Neural cell (in vitro differentiated cells): Measurements from ENCODE around the gene RNGTT. TPM values are rescaled to one million over a fixed set of nuclear protein-coding genes. Genes with fewer than 3 reads are reported as not detected.

Experiments used
- H2AFZ ChIP-seq: fragments of 200-600, 300-800 bp; sonication (generic), shearing (Covaris generic); 2 replicates; pipeline ENCODE4 v1.6.0; 2014; ENCODE audit warnings: low read depth, mild to moderate bottlenecking, antibody characterized with exemption, low read length, moderate library complexity
- H3F3A ChIP-seq: fragments of 200-600 bp; shearing (Covaris generic); 2 replicates; pipeline ENCODE4 v1.6.1; 2016; ENCODE audit warnings: mild to moderate bottlenecking, moderate library complexity, mixed read lengths, antibody characterized with exemption, low read length; ENCODE audit not compliant: insufficient read depth, poor library complexity, severe bottlenecking
- H3K27ac ChIP-seq: fragments of 200-600, 300-800 bp; sonication (generic), shearing (Covaris generic); 2 replicates; pipeline ENCODE4 v1.5.1; 2014; ENCODE audit warnings: mild to moderate bottlenecking, low read length, moderate library complexity
- H3K27me3 ChIP-seq: fragments of 300-800, 200-600 bp; sonication (generic), shearing (Covaris generic); 2 replicates; pipeline ENCODE4 v1.6.0; 2014; ENCODE audit warnings: mild to moderate bottlenecking, low read depth, low read length, moderate library complexity; ENCODE audit not compliant: insufficient read depth
- H3K36me3 ChIP-seq: fragments of 300-800, 200-600 bp; sonication (generic), shearing (Covaris generic); 2 replicates; pipeline ENCODE4 v1.5.1; 2014; ENCODE audit warnings: mild to moderate bottlenecking, antibody characterized with exemption, low read length, moderate library complexity; ENCODE audit not compliant: insufficient read depth
- H3K4me2 ChIP-seq: fragments of 300-800, 200-600 bp; sonication (generic), shearing (Covaris generic); 2 replicates; pipeline ENCODE4 v1.6.0; 2014; ENCODE audit warnings: mild to moderate bottlenecking, low read length
- H3K4me3 ChIP-seq: fragments of 300-800, 200-600 bp; sonication (generic), shearing (Covaris generic); 2 replicates; pipeline ENCODE4 v1.5.1; 2014; ENCODE audit warnings: mild to moderate bottlenecking, low read length, moderate library complexity
- H3K79me2 ChIP-seq: fragments of 200-600 bp; shearing (Covaris generic); replicated peaks from 2 replicates; pipeline ENCODE4 v1.6.0; 2014; ENCODE audit warnings: mild to moderate bottlenecking, low read length, moderate library complexity; ENCODE audit not compliant: insufficient read depth
- H3K9ac ChIP-seq: fragments of 300-800, 200-600 bp; sonication (generic), shearing (Covaris generic); 2 replicates; pipeline ENCODE4 v1.6.1; 2016; ENCODE audit warnings: mild to moderate bottlenecking, low read length, mixed read lengths
- H3K9me2 ChIP-seq: fragments of 200-600 bp; shearing (Covaris generic); 2 replicates; pipeline ENCODE4 v1.6.1; 2016; ENCODE audit warnings: mild to moderate bottlenecking, low read length, mixed read lengths; ENCODE audit not compliant: insufficient read depth
- H3K9me3 ChIP-seq: fragments of 200-600, 300-800 bp; sonication (generic), shearing (Covaris generic); 2 replicates; pipeline ENCODE4 v1.6.1; 2016; ENCODE audit warnings: mild to moderate bottlenecking, mixed run types, low read length, moderate library complexity, mixed read lengths
- H4K20me1 ChIP-seq: fragments of 200-600 bp; shearing (Covaris generic); 2 replicates; pipeline ENCODE4 v1.6.1; 2016; ENCODE audit warnings: mild to moderate bottlenecking, mixed run types; ENCODE audit not compliant: insufficient read depth
- EP300 ChIP-seq: fragments of 450-650 bp; conservative IDR thresholded peaks from 2 replicates; pipeline ENCODE4 v1.6.1; 2014; ENCODE audit warnings: antibody characterized with exemption, mild to moderate bottlenecking, moderate library complexity; ENCODE audit not compliant: poor library complexity, severe bottlenecking
- EZH2 ChIP-seq: fragments of 200-600, 300-800 bp; shearing (Covaris generic), sonication (generic); IDR thresholded peaks from 2 replicates; pipeline ENCODE4 v1.6.1; 2014; ENCODE audit warnings: antibody characterized with exemption, low read length, borderline replicate concordance, mild to moderate bottlenecking; ENCODE audit not compliant: insufficient read depth, poor library complexity, severe bottlenecking
- MXI1 ChIP-seq: fragments of 450-650 bp; conservative IDR thresholded peaks from 2 replicates; pipeline ENCODE4 v1.6.1; 2014; ENCODE audit warnings: antibody characterized with exemption, mild to moderate bottlenecking; ENCODE audit not compliant: poor library complexity, severe bottlenecking
- POLR2AphosphoS5 ChIP-seq: IDR thresholded peaks from 2 replicates; pipeline ENCODE4 v1.6.1; 2012
- RAD21 ChIP-seq: fragments of 450-650 bp; conservative IDR thresholded peaks from 2 replicates; pipeline ENCODE4 v1.6.1; 2014; ENCODE audit warnings: antibody characterized with exemption, mild to moderate bottlenecking, moderate library complexity
- SMC3 ChIP-seq: fragments of 450-650 bp; conservative IDR thresholded peaks from 2 replicates; pipeline ENCODE4 v1.6.1; 2014; ENCODE audit warnings: antibody characterized with exemption, mild to moderate bottlenecking, moderate library complexity; ENCODE audit not compliant: poor library complexity
- TAF1 ChIP-seq: IDR thresholded peaks from 2 replicates; pipeline ENCODE4 v1.6.1; 2012; ENCODE audit warnings: low read depth
- polyA plus RNA-seq: library from polyadenylated mRNA; depleted of rRNA; stranded (reverse); fragments of >200 nt; gene quantifications from 2 replicates; pipeline ENCODE4 v1.2.3, GENCODE V29; 2014
- TF ChIP-seq, protein P1 (sequence below): fragments of 450-650 bp; IDR thresholded peaks from 2 replicates; pipeline ENCODE4 v1.5.1; 2014; ENCODE audit warnings: antibody characterized with exemption, mild to moderate bottlenecking, moderate library complexity; ENCODE audit not compliant: poor library complexity, severe bottlenecking
- TF ChIP-seq, protein P2 (sequence below): IDR thresholded peaks from 2 replicates; pipeline ENCODE4 v1.6.1; 2012; ENCODE audit warnings: borderline replicate concordance

The RNGTT gene
- polyA plus RNA-seq, 1 donor from 2014 or later: 28.3 TPM

DNA sequence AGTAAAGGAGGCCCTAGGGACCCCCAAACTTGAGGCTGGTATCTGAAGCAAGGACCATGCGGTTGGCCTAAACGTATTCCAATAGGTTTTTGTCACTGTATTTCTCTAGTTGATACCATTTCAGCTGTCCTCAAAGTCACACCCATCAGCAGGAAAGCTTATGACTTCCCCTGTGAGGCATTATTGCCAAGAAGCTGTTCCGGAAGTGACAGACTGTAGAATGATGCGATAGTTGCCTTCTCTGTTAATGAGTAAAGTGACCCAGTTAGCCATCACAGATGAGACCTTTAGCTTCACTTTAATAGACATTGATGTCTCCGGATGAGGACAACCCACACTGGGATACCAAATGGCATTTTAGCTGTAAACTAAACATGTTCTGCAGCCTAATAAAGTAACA, 147.9 kb downstream of the RNGTT start:
- Histone ChIP-seq H3F3A (no peaks in the 10 kb centered on the region), H3K4me3 (no peak overlapping the region), H3K27me3 (no peaks in the 10 kb centered on the region), H3K9ac (no peak overlapping the region), H2AFZ (no peak overlapping the region), H3K4me2 (no peak overlapping the region), H3K9me3 (no peaks in the 10 kb centered on the region), H4K20me1 (no peaks in the 10 kb centered on the region), H3K79me2 (no peaks in the 10 kb centered on the region), H3K27ac (no peak overlapping the region), H3K36me3 (no peaks in the 10 kb centered on the region), H3K9me2 (no peaks in the 10 kb centered on the region)
- TF ChIP-seq SMC3 (no peak), RAD21 (no peak), EP300 (no peak), POLR2AphosphoS5 (no peak), EZH2 (no peak), TAF1 (no peak), MXI1 (no peak)
- TF ChIP-seq, protein P1, sequence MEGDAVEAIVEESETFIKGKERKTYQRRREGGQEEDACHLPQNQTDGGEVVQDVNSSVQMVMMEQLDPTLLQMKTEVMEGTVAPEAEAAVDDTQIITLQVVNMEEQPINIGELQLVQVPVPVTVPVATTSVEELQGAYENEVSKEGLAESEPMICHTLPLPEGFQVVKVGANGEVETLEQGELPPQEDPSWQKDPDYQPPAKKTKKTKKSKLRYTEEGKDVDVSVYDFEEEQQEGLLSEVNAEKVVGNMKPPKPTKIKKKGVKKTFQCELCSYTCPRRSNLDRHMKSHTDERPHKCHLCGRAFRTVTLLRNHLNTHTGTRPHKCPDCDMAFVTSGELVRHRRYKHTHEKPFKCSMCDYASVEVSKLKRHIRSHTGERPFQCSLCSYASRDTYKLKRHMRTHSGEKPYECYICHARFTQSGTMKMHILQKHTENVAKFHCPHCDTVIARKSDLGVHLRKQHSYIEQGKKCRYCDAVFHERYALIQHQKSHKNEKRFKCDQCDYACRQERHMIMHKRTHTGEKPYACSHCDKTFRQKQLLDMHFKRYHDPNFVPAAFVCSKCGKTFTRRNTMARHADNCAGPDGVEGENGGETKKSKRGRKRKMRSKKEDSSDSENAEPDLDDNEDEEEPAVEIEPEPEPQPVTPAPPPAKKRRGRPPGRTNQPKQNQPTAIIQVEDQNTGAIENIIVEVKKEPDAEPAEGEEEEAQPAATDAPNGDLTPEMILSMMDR: no peak
- TF ChIP-seq, protein P2, sequence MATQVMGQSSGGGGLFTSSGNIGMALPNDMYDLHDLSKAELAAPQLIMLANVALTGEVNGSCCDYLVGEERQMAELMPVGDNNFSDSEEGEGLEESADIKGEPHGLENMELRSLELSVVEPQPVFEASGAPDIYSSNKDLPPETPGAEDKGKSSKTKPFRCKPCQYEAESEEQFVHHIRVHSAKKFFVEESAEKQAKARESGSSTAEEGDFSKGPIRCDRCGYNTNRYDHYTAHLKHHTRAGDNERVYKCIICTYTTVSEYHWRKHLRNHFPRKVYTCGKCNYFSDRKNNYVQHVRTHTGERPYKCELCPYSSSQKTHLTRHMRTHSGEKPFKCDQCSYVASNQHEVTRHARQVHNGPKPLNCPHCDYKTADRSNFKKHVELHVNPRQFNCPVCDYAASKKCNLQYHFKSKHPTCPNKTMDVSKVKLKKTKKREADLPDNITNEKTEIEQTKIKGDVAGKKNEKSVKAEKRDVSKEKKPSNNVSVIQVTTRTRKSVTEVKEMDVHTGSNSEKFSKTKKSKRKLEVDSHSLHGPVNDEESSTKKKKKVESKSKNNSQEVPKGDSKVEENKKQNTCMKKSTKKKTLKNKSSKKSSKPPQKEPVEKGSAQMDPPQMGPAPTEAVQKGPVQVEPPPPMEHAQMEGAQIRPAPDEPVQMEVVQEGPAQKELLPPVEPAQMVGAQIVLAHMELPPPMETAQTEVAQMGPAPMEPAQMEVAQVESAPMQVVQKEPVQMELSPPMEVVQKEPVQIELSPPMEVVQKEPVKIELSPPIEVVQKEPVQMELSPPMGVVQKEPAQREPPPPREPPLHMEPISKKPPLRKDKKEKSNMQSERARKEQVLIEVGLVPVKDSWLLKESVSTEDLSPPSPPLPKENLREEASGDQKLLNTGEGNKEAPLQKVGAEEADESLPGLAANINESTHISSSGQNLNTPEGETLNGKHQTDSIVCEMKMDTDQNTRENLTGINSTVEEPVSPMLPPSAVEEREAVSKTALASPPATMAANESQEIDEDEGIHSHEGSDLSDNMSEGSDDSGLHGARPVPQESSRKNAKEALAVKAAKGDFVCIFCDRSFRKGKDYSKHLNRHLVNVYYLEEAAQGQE: no peak

DNA sequence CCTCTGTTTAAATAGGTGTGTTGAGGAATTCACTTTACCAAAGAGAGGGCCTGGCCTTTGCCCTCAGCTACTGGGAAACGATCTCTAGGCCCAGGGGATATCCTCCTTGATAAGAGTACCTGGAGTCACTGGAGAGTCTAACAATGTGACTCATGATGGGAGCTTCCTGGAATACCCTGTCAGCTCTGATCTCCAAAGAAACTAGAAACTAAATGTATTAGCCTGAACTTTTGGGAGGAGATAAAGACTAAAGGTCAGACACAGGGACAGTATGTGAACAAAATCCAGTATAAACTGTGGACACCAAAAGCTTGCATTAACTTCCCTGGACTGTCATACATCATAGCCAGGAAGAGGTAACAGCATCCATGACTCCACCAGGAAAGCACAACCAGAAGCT, 148.5 kb downstream of the RNGTT start:
- no peaks in the 10 kb centered on the region for H3K79me2 ChIP-seq
- no peak overlapping the region for H2AFZ ChIP-seq
- H3K27me3 ChIP-seq: no peaks in the 10 kb centered on the region
- no peaks in the 10 kb centered on the region for H4K20me1 ChIP-seq
- H3F3A ChIP-seq: no peaks in the 10 kb centered on the region
- H3K4me2 ChIP-seq: no peak overlapping the region
- TF ChIP-seq POLR2AphosphoS5: no peak
- no peak for TF ChIP-seq RAD21
- TF ChIP-seq MXI1: no peak
- no peak for TF ChIP-seq TAF1
- TF ChIP-seq EZH2: no peak
- no peak for TF ChIP-seq EP300
- TF ChIP-seq SMC3: no peak
- no peak overlapping the region for H3K4me3 ChIP-seq
- no peak overlapping the region for H3K27ac ChIP-seq
- no peaks in the 10 kb centered on the region for H3K36me3 ChIP-seq
- no peaks in the 10 kb centered on the region for H3K9me3 ChIP-seq
- no peak overlapping the region for H3K9ac ChIP-seq
- no peaks in the 10 kb centered on the region for H3K9me2 ChIP-seq
